WTC11 (cell line): ENCODE results near the gene SIGLEC11.

Experiments
- CREM ChIP-seq: sonication (generic); formaldehyde crosslinking; IDR thresholded peaks from 2 replicates; pipeline ENCODE4 v1.8.1; 2022; ENCODE audit warnings: mild to moderate bottlenecking, missing genetic modification reagents, moderate library complexity
- CTCF ChIP-seq: fragments of 200-600 bp; IDR thresholded peaks from 2 replicates; pipeline ENCODE4 v1.8.0; 2022; ENCODE audit warnings: antibody characterized with exemption
- E2F4 ChIP-seq: sonication (generic); formaldehyde crosslinking; IDR thresholded peaks from 2 replicates; pipeline ENCODE4 v1.8.1; 2022; ENCODE audit warnings: low read depth, mild to moderate bottlenecking, moderate library complexity, missing genetic modification reagents, borderline replicate concordance
- NFYB ChIP-seq: sonication (generic); formaldehyde crosslinking; conservative IDR thresholded peaks from 2 replicates; pipeline ENCODE4 v1.8.0; 2022; ENCODE audit warnings: low read depth, missing genetic modification reagents
- RORB ChIP-seq: fragments of 250-450 bp; sonication (Bioruptor Pico); IDR thresholded peaks from 2 replicates; pipeline ENCODE4 v1.9.0; 2021; ENCODE audit warnings: mild to moderate bottlenecking
- ZNF121 ChIP-seq: sonication (generic); formaldehyde crosslinking; IDR thresholded peaks from 2 replicates; pipeline ENCODE4 v1.8.0; 2023; ENCODE audit warnings: missing genetic modification reagents

- no peak for TF ChIP-seq ZNF121
- no peak for TF ChIP-seq NFYB (CRISPR knock-in tag)
- no peak for TF ChIP-seq CTCF
- no peak for TF ChIP-seq E2F4 (CRISPR knock-in tag)
- TF ChIP-seq CREM (CRISPR knock-in tag), result no peak
- TF ChIP-seq RORB (CRISPR knock-in tag), result no peak
Measured at GRCh38 chr19:50000841-50001557, 40.0 kb upstream of the SIGLEC11 start.
